OCI-LY3 (cell line): ENCODE measurements around the gene GSG1L.

Experiments
- H2AFZ ChIP-seq: fragments of 200-600, 300-600 bp; shearing (Covaris generic); 2 replicates; pipeline ENCODE4 v1.6.0; 2014; ENCODE audit warnings: antibody characterized with exemption, low read depth, low read length
- H3K27ac ChIP-seq: fragments of 200-600, 300-600 bp; sonication (generic); 2 replicates; pipeline ENCODE4 v1.5.1; 2014; ENCODE audit warnings: mild to moderate bottlenecking, low read length, moderate library complexity, mixed read lengths
- H3K27me3 ChIP-seq: fragments of 200-600, 300-600 bp; sonication (generic); 2 replicates; pipeline ENCODE4 v1.6.1; 2014; ENCODE audit warnings: low read depth, low read length, mixed read lengths
- H3K36me3 ChIP-seq: fragments of 200-600, 300-600 bp; sonication (generic); replicated peaks from 2 replicates; pipeline ENCODE3; 2014; ENCODE audit warnings: low read depth, low read length, mixed read lengths
- H3K4me1 ChIP-seq: fragments of 300-600, 200-600 bp; sonication (generic); 2 replicates; pipeline ENCODE4 v1.6.1; 2014; ENCODE audit warnings: low read length, mixed read lengths
- H3K4me2 ChIP-seq: fragments of 200-600, 300-600 bp; sonication (generic); 2 replicates; pipeline ENCODE4 v1.6.1; 2014; ENCODE audit warnings: low read length, mixed read lengths
- H3K4me3 ChIP-seq: fragments of 300-600, 200-600 bp; sonication (generic); 2 replicates; pipeline ENCODE4 v1.5.1; 2014; ENCODE audit warnings: antibody characterized with exemption, mild to moderate bottlenecking, low read length, moderate library complexity
- H3K79me2 ChIP-seq: fragments of 300-600, 200-600 bp; shearing (Covaris generic); 2 replicates; pipeline ENCODE4 v1.6.1; 2014; ENCODE audit warnings: mild to moderate bottlenecking, low read length, mixed read lengths
- H3K9ac ChIP-seq: fragments of 300-600, 200-600 bp; shearing (Covaris generic); 2 replicates; pipeline ENCODE4 v1.6.0; 2014; ENCODE audit warnings: mild to moderate bottlenecking, low read length, moderate library complexity
- H3K9me3 ChIP-seq: fragments of 200-600, 300-600 bp; shearing (Covaris generic); 2 replicates; pipeline ENCODE4 v1.6.1; 2014; ENCODE audit warnings: low read length, mixed read lengths; ENCODE audit not compliant: insufficient read depth
- H4K20me1 ChIP-seq: fragments of 200-600, 300-600 bp; sonication (generic); 2 replicates; pipeline ENCODE4 v1.6.1; 2016; ENCODE audit warnings: low read length, mixed read lengths; ENCODE audit not compliant: insufficient read depth
- EZH2phosphoT487 ChIP-seq: fragments of 200-600 bp; shearing (Covaris generic); IDR thresholded peaks from 2 replicates; pipeline ENCODE4 v1.6.1; 2018; ENCODE audit warnings: antibody characterized with exemption, mixed run types, low read depth
- TF ChIP-seq, protein P1 (sequence below): fragments of 200-600, 300-600 bp; sonication (generic); IDR thresholded peaks from 2 replicates; pipeline ENCODE4 v1.5.1; 2014; ENCODE audit warnings: antibody characterized with exemption, low read length, low read depth

The GSG1L gene

DNA sequence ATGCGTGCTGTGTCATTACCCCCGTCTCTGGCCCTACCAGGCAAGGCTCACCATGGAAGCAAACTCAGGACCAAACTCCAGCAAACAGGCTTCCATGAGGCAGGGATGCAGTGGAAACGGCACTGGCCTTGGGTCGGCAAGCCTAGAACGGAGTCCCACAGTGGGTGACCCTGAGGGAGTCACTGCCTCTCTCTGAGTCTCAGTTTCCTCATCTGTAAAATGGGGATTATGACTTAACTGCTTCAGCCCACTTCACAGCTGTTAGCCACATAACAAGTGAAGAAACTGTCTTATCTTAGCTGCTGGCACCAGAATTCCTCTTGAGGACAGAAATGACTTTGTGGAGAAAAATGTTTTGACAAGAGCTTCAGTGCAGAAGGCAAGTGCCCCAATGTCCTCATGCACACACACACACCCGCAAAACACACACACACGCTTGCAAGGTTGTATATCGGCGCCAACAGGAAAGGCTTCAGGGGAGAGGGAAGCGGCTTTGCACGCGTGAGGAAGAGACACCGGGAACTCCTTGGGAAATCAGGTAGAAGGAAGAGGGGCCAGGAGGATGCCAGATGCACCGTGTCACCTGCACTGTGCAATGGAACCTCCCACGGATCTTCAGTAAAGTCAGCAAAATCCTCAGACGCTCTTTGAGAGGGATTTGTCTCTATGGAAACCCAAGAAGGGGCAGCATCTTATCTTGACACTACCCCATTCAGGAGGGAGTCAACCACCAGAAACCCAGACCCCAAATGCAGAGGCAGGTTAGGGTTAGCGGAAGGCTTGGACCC is 53.7 kb downstream of the GSG1L start:
- Histone ChIP-seq H3K9me3 (no peaks in the 10 kb centered on the region), H3K4me3 (no peak overlapping the region), H3K27me3 (peaks cover 24% of the 10 kb centered on the region), H4K20me1 (no peaks in the 10 kb centered on the region), H3K27ac (no peak overlapping the region), H3K4me2 (no peak overlapping the region), H3K4me1 (no peaks in the 10 kb centered on the region), H3K79me2 (no peaks in the 10 kb centered on the region), H3K9ac (no peak overlapping the region), H3K36me3 (no peaks in the 10 kb centered on the region), H2AFZ (no peak overlapping the region)
- no peak for TF ChIP-seq EZH2phosphoT487
- TF ChIP-seq, protein P1, sequence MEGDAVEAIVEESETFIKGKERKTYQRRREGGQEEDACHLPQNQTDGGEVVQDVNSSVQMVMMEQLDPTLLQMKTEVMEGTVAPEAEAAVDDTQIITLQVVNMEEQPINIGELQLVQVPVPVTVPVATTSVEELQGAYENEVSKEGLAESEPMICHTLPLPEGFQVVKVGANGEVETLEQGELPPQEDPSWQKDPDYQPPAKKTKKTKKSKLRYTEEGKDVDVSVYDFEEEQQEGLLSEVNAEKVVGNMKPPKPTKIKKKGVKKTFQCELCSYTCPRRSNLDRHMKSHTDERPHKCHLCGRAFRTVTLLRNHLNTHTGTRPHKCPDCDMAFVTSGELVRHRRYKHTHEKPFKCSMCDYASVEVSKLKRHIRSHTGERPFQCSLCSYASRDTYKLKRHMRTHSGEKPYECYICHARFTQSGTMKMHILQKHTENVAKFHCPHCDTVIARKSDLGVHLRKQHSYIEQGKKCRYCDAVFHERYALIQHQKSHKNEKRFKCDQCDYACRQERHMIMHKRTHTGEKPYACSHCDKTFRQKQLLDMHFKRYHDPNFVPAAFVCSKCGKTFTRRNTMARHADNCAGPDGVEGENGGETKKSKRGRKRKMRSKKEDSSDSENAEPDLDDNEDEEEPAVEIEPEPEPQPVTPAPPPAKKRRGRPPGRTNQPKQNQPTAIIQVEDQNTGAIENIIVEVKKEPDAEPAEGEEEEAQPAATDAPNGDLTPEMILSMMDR: no peak

GRCh38 chr16:28003923-28004322 is 59.6 kb downstream of the GSG1L start:
- Histone ChIP-seq H3K27ac (no peak overlapping the region), H3K36me3 (no peaks in the 10 kb centered on the region), H3K4me2 (no peak overlapping the region), H3K9ac (no peak overlapping the region), H4K20me1 (no peaks in the 10 kb centered on the region), H3K79me2 (no peaks in the 10 kb centered on the region), H3K4me1 (no peaks in the 10 kb centered on the region), H3K27me3 (no peaks in the 10 kb centered on the region; the same call in 1 of the 2 replicates), H3K4me3 (no peak overlapping the region), H2AFZ (no peak overlapping the region), H3K9me3 (no peaks in the 10 kb centered on the region)
- TF ChIP-seq EZH2phosphoT487: no peak
- TF ChIP-seq, protein P1: no peak

GRCh38 chr16:28003021-28003865 is 60.3 kb downstream of the GSG1L start:
- no peak for TF ChIP-seq EZH2phosphoT487
- TF ChIP-seq, protein P1: no peak
- Histone ChIP-seq H3K79me2 (no peaks in the 10 kb centered on the region), H3K4me2 (no peak overlapping the region), H3K36me3 (no peaks in the 10 kb centered on the region), H3K27me3 (no peaks in the 10 kb centered on the region; the same call in 1 of the 2 replicates), H2AFZ (no peak overlapping the region), H3K9me3 (no peaks in the 10 kb centered on the region), H3K9ac (no peak overlapping the region), H3K4me1 (no peaks in the 10 kb centered on the region), H4K20me1 (no peaks in the 10 kb centered on the region), H3K27ac (no peak overlapping the region), H3K4me3 (no peak overlapping the region)

DNA sequence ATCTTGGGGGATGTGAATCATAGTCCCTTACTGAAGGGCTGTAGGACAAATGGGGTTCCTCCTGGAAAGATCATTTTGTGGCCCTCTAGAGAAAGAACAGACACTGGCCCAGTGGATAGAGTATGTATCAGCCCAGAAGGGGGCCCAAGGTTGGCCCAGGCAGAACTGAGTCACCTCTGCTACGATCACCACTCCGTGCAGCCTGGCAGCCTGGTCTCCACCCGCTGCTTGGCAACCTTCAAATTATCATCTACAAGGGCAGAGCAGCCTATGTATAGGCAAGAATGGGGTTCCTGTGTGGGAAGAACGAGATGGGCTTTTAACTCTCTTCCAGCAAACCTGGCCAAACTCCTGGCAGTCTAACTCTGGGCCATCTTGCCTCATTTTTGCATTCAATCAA is 61.9 kb downstream of the GSG1L start:
- no peaks in the 10 kb centered on the region for H3K36me3 ChIP-seq
- H3K4me1 ChIP-seq: no peaks in the 10 kb centered on the region
- H3K79me2 ChIP-seq: no peaks in the 10 kb centered on the region
- no peak for TF ChIP-seq EZH2phosphoT487
- TF ChIP-seq, protein P1: no peak
- H3K4me2 ChIP-seq: no peak overlapping the region
- H3K9me3 ChIP-seq: no peaks in the 10 kb centered on the region
- H3K4me3 ChIP-seq: no peak overlapping the region
- H4K20me1 ChIP-seq: no peaks in the 10 kb centered on the region
- H3K9ac ChIP-seq: no peak overlapping the region
- H3K27me3 ChIP-seq: no peaks in the 10 kb centered on the region; the same call in 1 of the 2 replicates
- no peak overlapping the region for H2AFZ ChIP-seq
- H3K27ac ChIP-seq: no peak overlapping the region
